ENCODE measurements around the gene PPP3R1. TPM values are rescaled to one million over a fixed set of nuclear protein-coding genes. Genes with fewer than 3 reads are reported as not detected.

The PPP3R1 gene
- total and polyA plus RNA-seq, 2 of the 4 experiments (the other 2 are of a cell fraction), result 9.1 to 17.3 TPM

GRCh38 chr2:68141875-68142274 lies 110.5 kb downstream of the PPP3R1 start:
- BruUV-seq (replicated peaks), result no TSS peak
- Histone ChIP-seq H2BK120ac (ENCODE audit: low read depth, low read length) (no peak overlapping the region), H4K8ac (ENCODE audit: low read depth in 2 of 2, low read length in 2 of 2) (no peak overlapping the region), H3K56ac (ENCODE audit: extremely low read depth, insufficient read depth, low read length) (no peak overlapping the region), H3K4ac (ENCODE audit: low read depth, low read length) (no peak overlapping the region), H3K9ac (ENCODE audit: low read depth, low read length) (no peak overlapping the region), H4K20me1 (ENCODE audit: insufficient read depth, low read length) (no peaks in the 10 kb centered on the region), H4K5ac (ENCODE audit: low read depth, low read length) (no peak overlapping the region), H2BK20ac (ENCODE audit: low read depth, low read length) (no peak overlapping the region), H3K4me2 (ENCODE audit: low read depth, low read length) (no peak overlapping the region), H2BK5ac (ENCODE audit: low read depth, low read length, poor library complexity, severe bottlenecking) (no peak overlapping the region), H3K4me3 (ENCODE audit: insufficient read depth, low read depth, low read length) (no peak overlapping the region), H3K23ac (ENCODE audit: low read depth, low read length) (no peak overlapping the region), H2AFZ (replicated peaks; ENCODE audit: low read length, poor library complexity) (no peak overlapping the region), H3K27me3 (ENCODE audit: control insufficient read depth, insufficient read depth, low read length) (no peaks in the 10 kb centered on the region), H3K79me1 (ENCODE audit: low read depth in 1 of 2, low read length in 2 of 2) (peaks cover 3 to 16% of the 10 kb centered on the region in 2 experiments; a peak in 1 of 4 replicates), H3K18ac (ENCODE audit: low read depth, low read length) (no peak overlapping the region), H3K36me3 (ENCODE audit: control insufficient read depth, insufficient read depth, low read length) (peaks cover 3% of the 10 kb centered on the region; the same call in 1 of the 2 replicates), H4K91ac (ENCODE audit: insufficient read depth, low read depth, low read length) (no peak overlapping the region), H2AK5ac (ENCODE audit: low read depth, low read length) (no peak overlapping the region), H3K9me1 (ENCODE audit: insufficient read depth, low read length) (peaks cover 3% of the 10 kb centered on the region; the same call in 1 of the 2 replicates), H2AK9ac (replicated peaks; ENCODE audit: low read depth, low read length, poor library complexity) (no peak overlapping the region), H2BK15ac (ENCODE audit: low read depth, low read length) (no peak overlapping the region), H3K27ac (ENCODE audit: insufficient read depth, low read length) (no peak overlapping the region), H3K14ac (replicated peaks; ENCODE audit: low read depth, low read length) (no peak overlapping the region), H3K4me1 (ENCODE audit: control insufficient read depth, insufficient read depth, low read length) (no peaks in the 10 kb centered on the region), H3K9me3 (ENCODE audit: control insufficient read depth, insufficient read depth, low read length) (no peaks in the 10 kb centered on the region)
- in situ Hi-C loops (cut with MboI; ENCODE audit: low sequenced_read_pairs) (no loop called here), intact Hi-C loops (cut with micrococcal nuclease) (no loop called here), dilution Hi-C loops (cut with HindIII; ENCODE audit: low sequenced_read_pairs, unreplicated experiment) (no loop called here)
- WGBS, 2 experiments (ENCODE audit: extremely low coverage in 2 of 2, insufficient read length in 1 of 2), result no CpG with 5 or more reads among the region's 2 CpGs
- TF ChIP-seq CEBPB (IDR thresholded peaks at IDR 0.05; ENCODE audit: low read depth, low read length), result peak; percentile 58
- TF ChIP-seq RCOR1 (IDR thresholded peaks at IDR 0.05; ENCODE audit: insufficient replicate concordance, low read length), result no peak
- no peak for ATAC-seq (ENCODE audit: low read depth)
- no peak for DNase-seq
- ChIA-PET POLR2A (ENCODE audit: unreplicated experiment) (no interaction called here), CTCF (no interaction called here)
